Rectal smooth muscle tissue (tissue), 1 donor: Measurements from ENCODE around the gene CST5.

Experiments used
- H3K27ac ChIP-seq: one replicate; pipeline ENCODE4 v1.7.0; 2013; ENCODE audit warnings: low read depth, low read length, inconsistent platforms
- H3K27me3 ChIP-seq: one replicate; pipeline ENCODE4 v1.7.0; 2013; ENCODE audit warnings: low read length; ENCODE audit not compliant: control insufficient read depth, insufficient read depth
- H3K36me3 ChIP-seq: one replicate; pipeline ENCODE4 v1.7.0; 2013; ENCODE audit warnings: low read length; ENCODE audit not compliant: control insufficient read depth, insufficient read depth
- H3K4me1 ChIP-seq: one replicate; pipeline ENCODE4 v1.7.0; 2013; ENCODE audit warnings: low read length; ENCODE audit not compliant: control insufficient read depth, insufficient read depth
- H3K4me3 ChIP-seq: one replicate; pipeline ENCODE4 v1.7.0; 2013; ENCODE audit warnings: low read length
- H3K9ac ChIP-seq: one replicate; pipeline ENCODE4 v1.7.0; 2013; ENCODE audit warnings: low read length

CST5 gene

GRCh38 chr20:23879328-23879798 is at the start of gene CST5:
TSS of gene CST5 (minus strand) at chr20:23879748. CDS start at chr20:23879676, 72 bp downstream.
- Histone ChIP-seq H3K4me3 (no peak within 1 kb of the TSS), H3K4me1 (peaks cover 17% of the 10 kb centered on the region), H3K27ac (no peak within 1 kb of the TSS), H3K27me3 (no peaks in the 10 kb centered on the region), H3K9ac (no peak within 1 kb of the TSS), H3K36me3 (no peaks in the 10 kb centered on the region)

GRCh38 chr20:23928788-23929187 is 49.2 kb upstream of the CST5 start:
- H3K27ac ChIP-seq = no peak overlapping the region
- H3K9ac ChIP-seq = no peak overlapping the region
- no peaks in the 10 kb centered on the region for H3K36me3 ChIP-seq
- no peaks in the 10 kb centered on the region for H3K4me1 ChIP-seq
- H3K27me3 ChIP-seq = no peaks in the 10 kb centered on the region
- H3K4me3 ChIP-seq = no peak overlapping the region

GRCh38 chr20:23928353-23928752 is 48.8 kb upstream of the CST5 start:
- no peaks in the 10 kb centered on the region for H3K4me1 ChIP-seq
- no peaks in the 10 kb centered on the region for H3K36me3 ChIP-seq
- H3K4me3 ChIP-seq = no peak overlapping the region
- H3K27ac ChIP-seq = no peak overlapping the region
- no peak overlapping the region for H3K9ac ChIP-seq
- no peaks in the 10 kb centered on the region for H3K27me3 ChIP-seq

- no peak overlapping the region for H3K27ac ChIP-seq
- H3K4me3 ChIP-seq = no peak overlapping the region
- H3K9ac ChIP-seq = no peak overlapping the region
- no peaks in the 10 kb centered on the region for H3K27me3 ChIP-seq
- H3K36me3 ChIP-seq = no peaks in the 10 kb centered on the region
- H3K4me1 ChIP-seq = no peaks in the 10 kb centered on the region
Observed at GRCh38 chr20:23926944-23927872, 47.7 kb upstream of the CST5 start.

- H3K27me3 ChIP-seq = no peaks in the 10 kb centered on the region
Observed at GRCh38 chr20:23926526-23926880, 47.0 kb upstream of the CST5 start.

GRCh38 chr20:23925789-23926525 is 46.4 kb upstream of the CST5 start:
- no peak overlapping the region for H3K27ac ChIP-seq
- no peak overlapping the region for H3K9ac ChIP-seq
- no peak overlapping the region for H3K4me3 ChIP-seq
- H3K27me3 ChIP-seq = no peaks in the 10 kb centered on the region
- no peaks in the 10 kb centered on the region for H3K36me3 ChIP-seq
- H3K4me1 ChIP-seq = no peaks in the 10 kb centered on the region

More at GRCh38 chr20:23926526-23926880, 47.0 kb upstream of the CST5 start:
- H3K27ac ChIP-seq = no peak overlapping the region
- H3K4me3 ChIP-seq = no peak overlapping the region
- H3K36me3 ChIP-seq = no peaks in the 10 kb centered on the region
- no peak overlapping the region for H3K9ac ChIP-seq
- H3K4me1 ChIP-seq = no peaks in the 10 kb centered on the region

GRCh38 chr20:23924751-23925150 is 45.2 kb upstream of the CST5 start:
- no peaks in the 10 kb centered on the region for H3K36me3 ChIP-seq
- H3K27me3 ChIP-seq = no peaks in the 10 kb centered on the region
- H3K27ac ChIP-seq = no peak overlapping the region
- H3K4me1 ChIP-seq = no peaks in the 10 kb centered on the region
- H3K9ac ChIP-seq = no peak overlapping the region
- H3K4me3 ChIP-seq = no peak overlapping the region

- Histone ChIP-seq H3K4me1 (no peaks in the 10 kb centered on the region), H3K9ac (no peak overlapping the region), H3K27me3 (no peaks in the 10 kb centered on the region), H3K27ac (no peak overlapping the region), H3K36me3 (no peaks in the 10 kb centered on the region), H3K4me3 (no peak overlapping the region)
Observed at GRCh38 chr20:23923891-23924435, 44.4 kb upstream of the CST5 start.

- no peak overlapping the region for H3K27ac ChIP-seq
- H3K36me3 ChIP-seq = no peaks in the 10 kb centered on the region
- no peak overlapping the region for H3K4me3 ChIP-seq
- no peak overlapping the region for H3K9ac ChIP-seq
- no peaks in the 10 kb centered on the region for H3K27me3 ChIP-seq
- H3K4me1 ChIP-seq = no peaks in the 10 kb centered on the region
Observed at GRCh38 chr20:23923311-23923710, 43.8 kb upstream of the CST5 start.

- no peak overlapping the region for H3K4me3 ChIP-seq
- H3K4me1 ChIP-seq = no peaks in the 10 kb centered on the region
- H3K27me3 ChIP-seq = no peaks in the 10 kb centered on the region
- no peaks in the 10 kb centered on the region for H3K36me3 ChIP-seq
- no peak overlapping the region for H3K27ac ChIP-seq
- no peak overlapping the region for H3K9ac ChIP-seq
Observed at GRCh38 chr20:23920408-23921325, 41.1 kb upstream of the CST5 start.

GRCh38 chr20:23918896-23919295 is 39.3 kb upstream of the CST5 start:
- H3K4me3 ChIP-seq = no peak overlapping the region

More at GRCh38 chr20:23918896-23919295, 39.3 kb upstream of the CST5 start:
- Histone ChIP-seq H3K27ac (no peak overlapping the region), H3K27me3 (no peaks in the 10 kb centered on the region), H3K9ac (no peak overlapping the region), H3K4me1 (no peaks in the 10 kb centered on the region), H3K36me3 (no peaks in the 10 kb centered on the region)
